IMR-90 (cell line): ENCODE data around the gene ST7. TPM values are rescaled to one million over a fixed set of nuclear protein-coding genes. Genes with fewer than 3 reads are reported as not detected.
A peak's percentile ranks its signal among the peaks of the same experiment; 100 is the strongest.

Source experiments
- ATAC-seq: fragments of 200-7000 bp; cut with Tn5 transposase; 2 replicates; pipeline ENCODE4 v1.9.1; 2020; ENCODE audit warnings: low read depth, mild to moderate bottlenecking, moderate library complexity
- BruUV-seq: library from RNA; stranded (reverse); fragments of 400-500 nt; replicated peaks from 2 replicates; lab custom pipeline; 2021; lab: Mats Ljungman, UMichigan
- CTCF ChIA-PET: fragments of 300-600 bp; formaldehyde crosslinking; extraction: SDS; loops from one replicate; lab custom pipeline; 2021; ENCODE audit warnings: antibody characterized with exemption; lab: Yijun Ruan, JAX
- POLR2A ChIA-PET: fragments of 300-600 bp; sonication (Branson Sonifier 250); formaldehyde crosslinking; loops from one replicate; lab custom pipeline; 2022; ENCODE audit warnings: antibody characterized with exemption; ENCODE audit not compliant: unreplicated experiment; lab: Charles Lee
- DNase-seq: peaks from one replicate; pipeline ENCODE4 v3.0.0; 2013
- H2AFZ ChIP-seq: replicated peaks from 2 replicates; pipeline ENCODE3; 2013; ENCODE audit warnings: low read length, mild to moderate bottlenecking; ENCODE audit not compliant: poor library complexity
- H2AK5ac ChIP-seq: 2 replicates; pipeline ENCODE4 v1.6.1; 2013; ENCODE audit warnings: low read depth, low read length, inconsistent platforms
- H2AK9ac ChIP-seq: replicated peaks from 2 replicates; pipeline ENCODE3; 2013; ENCODE audit warnings: mild to moderate bottlenecking, low read depth, low read length, moderate library complexity; ENCODE audit not compliant: poor library complexity
- H2BK120ac ChIP-seq: 2 replicates; pipeline ENCODE4 v1.6.1; 2013; ENCODE audit warnings: low read depth, low read length, inconsistent platforms
- H2BK15ac ChIP-seq: 3 replicates; pipeline ENCODE4 v1.6.1; 2013; ENCODE audit warnings: low read depth, low read length, inconsistent platforms
- H2BK20ac ChIP-seq: 2 replicates; pipeline ENCODE4 v1.6.1; 2013; ENCODE audit warnings: low read depth, mild to moderate bottlenecking, inconsistent platforms, low read length, moderate library complexity
- H2BK5ac ChIP-seq: 2 replicates; pipeline ENCODE4 v1.6.1; 2013; ENCODE audit warnings: mild to moderate bottlenecking, low read depth, low read length, inconsistent platforms; ENCODE audit not compliant: poor library complexity, severe bottlenecking
- H3K14ac ChIP-seq: replicated peaks from 2 replicates; pipeline ENCODE4 v1.6.1; 2013; ENCODE audit warnings: low read depth, low read length, inconsistent platforms
- H3K18ac ChIP-seq: 2 replicates; pipeline ENCODE4 v1.6.1; 2013; ENCODE audit warnings: low read depth, low read length, control low read depth
- H3K23ac ChIP-seq: 2 replicates; pipeline ENCODE4 v1.6.1; 2013; ENCODE audit warnings: low read depth, low read length, inconsistent platforms
- H3K27ac ChIP-seq: 2 replicates; pipeline ENCODE4 v1.5.1; 2013; ENCODE audit warnings: mild to moderate bottlenecking, control low read depth, low read length; ENCODE audit not compliant: insufficient read depth
- H3K27me3 ChIP-seq: 2 replicates; pipeline ENCODE4 v1.6.1; 2013; ENCODE audit warnings: low read length; ENCODE audit not compliant: control insufficient read depth, insufficient read depth
- H3K36me3 ChIP-seq: 2 replicates; pipeline ENCODE4 v1.6.1; 2013; ENCODE audit warnings: low read length, mixed read lengths; ENCODE audit not compliant: control insufficient read depth, insufficient read depth
- H3K4ac ChIP-seq: 2 replicates; pipeline ENCODE4 v1.6.1; 2013; ENCODE audit warnings: low read depth, low read length, inconsistent platforms
- H3K4me1 ChIP-seq: 2 replicates; pipeline ENCODE4 v1.6.1; 2013; ENCODE audit warnings: low read length, mixed read lengths; ENCODE audit not compliant: control insufficient read depth, insufficient read depth
- H3K4me2 ChIP-seq: 2 replicates; pipeline ENCODE4 v1.6.1; 2013; ENCODE audit warnings: low read depth, mild to moderate bottlenecking, control low read depth, low read length, moderate library complexity
- H3K4me3 ChIP-seq: 2 replicates; pipeline ENCODE4 v1.5.1; 2013; ENCODE audit warnings: low read depth, mild to moderate bottlenecking, control low read depth, low read length, moderate library complexity; ENCODE audit not compliant: insufficient read depth
- H3K56ac ChIP-seq: 2 replicates; pipeline ENCODE4 v1.6.1; 2013; ENCODE audit warnings: low read length, inconsistent platforms; ENCODE audit not compliant: insufficient read depth; ENCODE audit errors: extremely low read depth
- H3K79me1 ChIP-seq, 2 experiments: 2 replicates each; pipeline ENCODE4 v1.6.1; 2013; ENCODE audit warnings: low read length in 2 of 2, inconsistent platforms in 1 of 2, low read depth in 1 of 2
- H3K9ac ChIP-seq: 2 replicates; pipeline ENCODE4 v1.6.1; 2013; ENCODE audit warnings: low read depth, low read length, control low read depth
- H3K9me1 ChIP-seq: 2 replicates; pipeline ENCODE4 v1.6.1; 2013; ENCODE audit warnings: low read length, inconsistent platforms; ENCODE audit not compliant: insufficient read depth
- H3K9me3 ChIP-seq: 2 replicates; pipeline ENCODE4 v1.6.1; 2013; ENCODE audit warnings: low read length; ENCODE audit not compliant: control insufficient read depth, insufficient read depth
- H4K20me1 ChIP-seq: 2 replicates; pipeline ENCODE4 v1.6.1; 2013; ENCODE audit warnings: low read length, inconsistent platforms; ENCODE audit not compliant: insufficient read depth
- H4K5ac ChIP-seq: 2 replicates; pipeline ENCODE4 v1.6.1; 2013; ENCODE audit warnings: mild to moderate bottlenecking, low read depth, low read length, control low read depth
- H4K8ac ChIP-seq, 2 experiments: 2 replicates each; pipeline ENCODE4 v1.6.1; 2013; ENCODE audit warnings: low read depth in 2 of 2, low read length in 2 of 2, control low read depth in 1 of 2, inconsistent platforms in 1 of 2
- H4K91ac ChIP-seq: 2 replicates; pipeline ENCODE4 v1.6.1; 2013; ENCODE audit warnings: low read depth, low read length, inconsistent platforms; ENCODE audit not compliant: insufficient read depth
- BHLHE40 ChIP-seq: fragments of 150-350 bp; IDR thresholded peaks from 2 replicates; pipeline ENCODE4 v1.6.1; 2016; ENCODE audit warnings: mild to moderate bottlenecking, low read depth, low read length
- MAZ ChIP-seq: IDR thresholded peaks from 2 replicates; pipeline ENCODE4 v1.6.1; 2012; ENCODE audit warnings: low read depth, mild to moderate bottlenecking, low read length, improper control_type of control experiment, moderate library complexity, borderline replicate concordance
- MXI1 ChIP-seq: IDR thresholded peaks from 2 replicates; pipeline ENCODE4 v1.6.1; 2012; ENCODE audit warnings: low read depth, mild to moderate bottlenecking, low read length, moderate library complexity, borderline replicate concordance
- NFE2L2 ChIP-seq: fragments of 150-350 bp; IDR thresholded peaks from 2 replicates; pipeline ENCODE4 v1.6.1; 2016; ENCODE audit warnings: low read depth, mild to moderate bottlenecking, low read length
- RAD21 ChIP-seq: IDR thresholded peaks from 2 replicates; pipeline ENCODE4 v1.6.1; 2012; ENCODE audit warnings: low read length, improper control_type of control experiment
- SMC3 ChIP-seq: fragments of 150-350 bp; IDR thresholded peaks from 2 replicates; pipeline ENCODE4 v1.6.1; 2016; ENCODE audit warnings: low read depth, mild to moderate bottlenecking, antibody characterized with exemption, low read length, moderate library complexity
- WGBS, 2 experiments: methylation state at CpG; one replicate each; pipeline versions ENCODE4 v1.1.5 to v1.1.7; 2013; ENCODE audit warnings: missing lambda C conversion rate in 2 of 2; ENCODE audit not compliant: insufficient read length in 1 of 2; ENCODE audit errors: extremely low coverage in 2 of 2; 5-methylcytosine and 5-hydroxymethylcytosine counted together
- dilution Hi-C: fragments of 300-500 bp; cut with HindIII; formaldehyde crosslinking; loops from one replicate; pipeline ENCODE4 v1.14.3; 2018; ENCODE audit warnings: low sequenced_read_pairs; ENCODE audit not compliant: unreplicated experiment
- in situ Hi-C: fragments of 300-500 bp; cut with MboI; formaldehyde crosslinking; loops from 3 replicates; pipeline ENCODE4 v1.14.3; 2019; ENCODE audit warnings: low sequenced_read_pairs, inconsistent platforms, mixed read lengths
- intact Hi-C: fragments of 100-400 bp; cut with micrococcal nuclease; formaldehyde crosslinking; loops from 2 replicates; pipeline ENCODE4 v1.10.0; 2022
- polyA plus RNA-seq, 3 experiments: library from polyadenylated mRNA; depleted of rRNA; stranded (reverse); fragments of >200 nt; gene quantifications; 2 replicates each; pipeline ENCODE4 v1.2.3, GENCODE V29; 2012; ENCODE audit warnings: low replicate concordance in 1 of 3
- total RNA-seq: library from RNA; depleted of rRNA; stranded (reverse); fragments of >200 nt; gene quantifications from 2 replicates; pipeline ENCODE4 v1.2.3, GENCODE V29; 2012
- TF ChIP-seq, protein P1 (sequence below): fragments of 150-350 bp; IDR thresholded peaks from 2 replicates; pipeline ENCODE4 v1.6.1; 2016; ENCODE audit warnings: low read depth, mild to moderate bottlenecking, low read length, moderate library complexity, borderline replicate concordance
- TF ChIP-seq, protein P2 (sequence below): conservative IDR thresholded peaks from 2 replicates; pipeline ENCODE4 v1.5.1; 2012; ENCODE audit warnings: mild to moderate bottlenecking, low read depth, low read length, improper control_type of control experiment

ST7 gene
- total and polyA plus RNA-seq, 2 of the 4 experiments (the other 2 are of a cell fraction) = 18.6 to 26.0 TPM

DNA sequence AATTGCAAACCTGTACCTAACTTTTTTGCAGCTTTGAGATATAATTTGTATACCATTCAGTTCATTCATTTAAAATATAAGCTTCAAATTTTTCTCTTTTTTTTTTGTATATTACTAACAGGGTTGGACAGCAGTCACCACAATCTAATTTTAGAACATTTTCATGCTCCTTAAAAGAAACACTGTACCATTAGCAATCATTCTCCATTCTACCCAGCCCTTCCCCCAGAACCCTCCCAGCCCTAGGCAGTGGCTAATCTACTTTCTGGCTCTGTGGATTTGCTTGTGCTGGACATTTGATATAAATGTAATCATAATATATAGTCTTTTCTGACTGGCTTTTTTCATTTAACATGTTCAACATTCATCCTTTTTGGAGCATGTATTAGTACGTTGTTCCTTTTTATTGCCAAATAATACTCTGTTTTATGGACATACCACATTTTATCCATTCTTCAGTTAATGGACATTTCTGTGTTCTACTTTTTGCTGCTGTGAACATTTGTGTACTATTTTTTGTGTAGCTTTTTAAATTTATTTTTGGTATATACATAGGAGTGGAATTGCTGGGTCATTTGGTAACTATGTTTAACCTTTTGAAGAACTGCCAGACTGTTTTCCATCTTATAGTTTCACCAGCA is 40.9 kb upstream of the ST7 start:
- no peak overlapping the region for H3K18ac ChIP-seq
- BruUV-seq = no TSS peak
- no peak overlapping the region for H2BK20ac ChIP-seq
- no peak overlapping the region for H3K4me2 ChIP-seq
- ATAC-seq (no peak), DNase-seq (peak; percentile 16)
- peaks cover 7 to 17% of the 10 kb centered on the region in 2 experiments; a peak in 3 of 4 replicates for H3K79me1 ChIP-seq
- peaks cover 5% of the 10 kb centered on the region; the same call in 1 of the 2 replicates for H4K20me1 ChIP-seq
- H2AK9ac ChIP-seq = no peak overlapping the region
- H3K9me1 ChIP-seq = no peaks in the 10 kb centered on the region; the same call in 1 of the 2 replicates
- H3K9ac ChIP-seq = no peak overlapping the region
- H3K4me1 ChIP-seq = peaks cover 4% of the 10 kb centered on the region; the same call in 1 of the 2 replicates
- H3K14ac ChIP-seq = no peak overlapping the region
- no peaks in the 10 kb centered on the region for H3K27me3 ChIP-seq
- no peak overlapping the region for H4K91ac ChIP-seq
- H2BK15ac ChIP-seq = no peak overlapping the region
- H2AFZ ChIP-seq = no peak overlapping the region
- intact Hi-C loops = no loop called here
- no peak overlapping the region for H4K5ac ChIP-seq
- no peak overlapping the region for H3K23ac ChIP-seq
- no peak overlapping the region for H2AK5ac ChIP-seq
- H3K4me3 ChIP-seq = no peak overlapping the region
- no peak overlapping the region for H4K8ac ChIP-seq
- no CpG with 5 or more reads among the region's 1 CpG for WGBS, 2 experiments
- peak overlapping the region; percentile 49 for H2BK5ac ChIP-seq
- no peak overlapping the region for H3K27ac ChIP-seq
- CTCF ChIA-PET = interaction anchor here (0.5 to 1.0 kb wide), 5 partner anchors 27 to 219 kb away, joined by 3 to 9 read pairs (median 3); no protein-coding TSS in a partner anchor
- no peak overlapping the region for H3K56ac ChIP-seq
- H3K4ac ChIP-seq = no peak overlapping the region
- in situ Hi-C loops = no loop called here
- TF ChIP-seq RAD21 (no peak), BHLHE40 (no peak), MXI1 (no peak), SMC3 (no peak), MAZ (no peak), NFE2L2 (no peak)
- TF ChIP-seq, protein P1, sequence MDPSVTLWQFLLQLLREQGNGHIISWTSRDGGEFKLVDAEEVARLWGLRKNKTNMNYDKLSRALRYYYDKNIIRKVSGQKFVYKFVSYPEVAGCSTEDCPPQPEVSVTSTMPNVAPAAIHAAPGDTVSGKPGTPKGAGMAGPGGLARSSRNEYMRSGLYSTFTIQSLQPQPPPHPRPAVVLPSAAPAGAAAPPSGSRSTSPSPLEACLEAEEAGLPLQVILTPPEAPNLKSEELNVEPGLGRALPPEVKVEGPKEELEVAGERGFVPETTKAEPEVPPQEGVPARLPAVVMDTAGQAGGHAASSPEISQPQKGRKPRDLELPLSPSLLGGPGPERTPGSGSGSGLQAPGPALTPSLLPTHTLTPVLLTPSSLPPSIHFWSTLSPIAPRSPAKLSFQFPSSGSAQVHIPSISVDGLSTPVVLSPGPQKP = no peak
- TF ChIP-seq, protein P2, sequence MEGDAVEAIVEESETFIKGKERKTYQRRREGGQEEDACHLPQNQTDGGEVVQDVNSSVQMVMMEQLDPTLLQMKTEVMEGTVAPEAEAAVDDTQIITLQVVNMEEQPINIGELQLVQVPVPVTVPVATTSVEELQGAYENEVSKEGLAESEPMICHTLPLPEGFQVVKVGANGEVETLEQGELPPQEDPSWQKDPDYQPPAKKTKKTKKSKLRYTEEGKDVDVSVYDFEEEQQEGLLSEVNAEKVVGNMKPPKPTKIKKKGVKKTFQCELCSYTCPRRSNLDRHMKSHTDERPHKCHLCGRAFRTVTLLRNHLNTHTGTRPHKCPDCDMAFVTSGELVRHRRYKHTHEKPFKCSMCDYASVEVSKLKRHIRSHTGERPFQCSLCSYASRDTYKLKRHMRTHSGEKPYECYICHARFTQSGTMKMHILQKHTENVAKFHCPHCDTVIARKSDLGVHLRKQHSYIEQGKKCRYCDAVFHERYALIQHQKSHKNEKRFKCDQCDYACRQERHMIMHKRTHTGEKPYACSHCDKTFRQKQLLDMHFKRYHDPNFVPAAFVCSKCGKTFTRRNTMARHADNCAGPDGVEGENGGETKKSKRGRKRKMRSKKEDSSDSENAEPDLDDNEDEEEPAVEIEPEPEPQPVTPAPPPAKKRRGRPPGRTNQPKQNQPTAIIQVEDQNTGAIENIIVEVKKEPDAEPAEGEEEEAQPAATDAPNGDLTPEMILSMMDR = no peak
- peaks cover 37% of the 10 kb centered on the region for H3K36me3 ChIP-seq
- dilution Hi-C loops = no loop called here
- POLR2A ChIA-PET = no interaction called here
- no peak overlapping the region for H2BK120ac ChIP-seq
- H3K9me3 ChIP-seq = no peaks in the 10 kb centered on the region
